HEK293 (cell line): Measurements from ENCODE around the gene STRN3.
A peak's percentile ranks its signal among the peaks of the same experiment; 100 is the strongest.

Experiments
- ZNF148 ChIP-seq: fragments of 450-650 bp; formaldehyde crosslinking; IDR thresholded peaks from 2 replicates; pipeline ENCODE4 v1.5.0; 2017; ENCODE audit warnings: missing biosample characterization, missing genetic modification characterization, borderline replicate concordance
- ZNF341 ChIP-seq: fragments of 450-650 bp; formaldehyde crosslinking; IDR thresholded peaks from 2 replicates; pipeline ENCODE4; 2016; ENCODE audit warnings: low read depth, missing biosample characterization, missing genetic modification characterization
- ZNF747 ChIP-seq: fragments of 450-650 bp; formaldehyde crosslinking; IDR thresholded peaks from 2 replicates; pipeline ENCODE4 v1.5.1; 2016; ENCODE audit warnings: missing biosample characterization, missing genetic modification characterization
- TF ChIP-seq, protein P1 (sequence below): fragments of 450-650 bp; formaldehyde crosslinking; IDR thresholded peaks from 2 replicates; pipeline ENCODE4 v1.5.1; 2016; ENCODE audit warnings: missing biosample characterization, missing genetic modification characterization
- TF ChIP-seq, protein P2 (sequence below): fragments of 450-650 bp; formaldehyde crosslinking; conservative IDR thresholded peaks from 2 replicates; pipeline ENCODE4 v1.5.1; 2016; ENCODE audit warnings: low read depth, missing biosample characterization, missing genetic modification characterization

DNA sequence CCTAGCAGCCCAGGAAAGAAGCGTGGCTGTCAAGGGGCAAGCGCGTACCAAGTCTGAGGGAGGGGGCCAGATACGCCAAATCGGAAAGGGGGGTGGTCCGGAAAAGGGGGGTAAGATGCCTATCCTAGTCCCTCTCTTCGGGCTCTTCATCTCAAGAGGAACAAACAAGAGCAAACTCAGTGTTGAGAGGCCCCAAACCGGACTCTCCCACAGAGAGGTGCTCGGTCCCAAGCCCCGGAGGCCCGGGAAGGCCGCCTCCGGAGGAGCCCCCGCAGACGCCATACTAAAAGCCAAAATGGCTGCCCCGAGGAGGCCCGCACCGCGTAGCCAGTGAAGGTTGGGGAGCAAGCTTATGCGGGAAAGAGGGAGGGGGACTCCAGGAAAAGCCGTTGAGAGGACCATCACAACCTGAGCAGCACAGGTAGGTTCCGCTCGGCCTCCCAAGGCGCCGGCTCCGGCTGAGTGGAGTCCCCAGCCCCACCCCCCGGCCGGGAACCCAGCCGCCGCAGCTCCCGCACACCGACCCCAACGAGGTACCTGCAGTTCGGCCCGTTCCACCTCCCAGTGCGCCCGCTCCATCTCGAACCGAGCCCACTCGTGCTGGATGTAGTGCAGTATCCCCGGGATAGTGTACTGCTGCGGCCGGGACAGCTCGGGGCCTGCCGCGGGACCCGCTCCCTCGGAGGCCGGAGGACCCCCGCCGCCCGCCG is 657 bp downstream of the STRN3 start, which contains the start of gene AP4S1:
- TF ChIP-seq, protein P1, sequence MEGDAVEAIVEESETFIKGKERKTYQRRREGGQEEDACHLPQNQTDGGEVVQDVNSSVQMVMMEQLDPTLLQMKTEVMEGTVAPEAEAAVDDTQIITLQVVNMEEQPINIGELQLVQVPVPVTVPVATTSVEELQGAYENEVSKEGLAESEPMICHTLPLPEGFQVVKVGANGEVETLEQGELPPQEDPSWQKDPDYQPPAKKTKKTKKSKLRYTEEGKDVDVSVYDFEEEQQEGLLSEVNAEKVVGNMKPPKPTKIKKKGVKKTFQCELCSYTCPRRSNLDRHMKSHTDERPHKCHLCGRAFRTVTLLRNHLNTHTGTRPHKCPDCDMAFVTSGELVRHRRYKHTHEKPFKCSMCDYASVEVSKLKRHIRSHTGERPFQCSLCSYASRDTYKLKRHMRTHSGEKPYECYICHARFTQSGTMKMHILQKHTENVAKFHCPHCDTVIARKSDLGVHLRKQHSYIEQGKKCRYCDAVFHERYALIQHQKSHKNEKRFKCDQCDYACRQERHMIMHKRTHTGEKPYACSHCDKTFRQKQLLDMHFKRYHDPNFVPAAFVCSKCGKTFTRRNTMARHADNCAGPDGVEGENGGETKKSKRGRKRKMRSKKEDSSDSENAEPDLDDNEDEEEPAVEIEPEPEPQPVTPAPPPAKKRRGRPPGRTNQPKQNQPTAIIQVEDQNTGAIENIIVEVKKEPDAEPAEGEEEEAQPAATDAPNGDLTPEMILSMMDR: no peak
- TF ChIP-seq ZNF747 (tag by site-specific recombination): no peak
- TF ChIP-seq, protein P2, sequence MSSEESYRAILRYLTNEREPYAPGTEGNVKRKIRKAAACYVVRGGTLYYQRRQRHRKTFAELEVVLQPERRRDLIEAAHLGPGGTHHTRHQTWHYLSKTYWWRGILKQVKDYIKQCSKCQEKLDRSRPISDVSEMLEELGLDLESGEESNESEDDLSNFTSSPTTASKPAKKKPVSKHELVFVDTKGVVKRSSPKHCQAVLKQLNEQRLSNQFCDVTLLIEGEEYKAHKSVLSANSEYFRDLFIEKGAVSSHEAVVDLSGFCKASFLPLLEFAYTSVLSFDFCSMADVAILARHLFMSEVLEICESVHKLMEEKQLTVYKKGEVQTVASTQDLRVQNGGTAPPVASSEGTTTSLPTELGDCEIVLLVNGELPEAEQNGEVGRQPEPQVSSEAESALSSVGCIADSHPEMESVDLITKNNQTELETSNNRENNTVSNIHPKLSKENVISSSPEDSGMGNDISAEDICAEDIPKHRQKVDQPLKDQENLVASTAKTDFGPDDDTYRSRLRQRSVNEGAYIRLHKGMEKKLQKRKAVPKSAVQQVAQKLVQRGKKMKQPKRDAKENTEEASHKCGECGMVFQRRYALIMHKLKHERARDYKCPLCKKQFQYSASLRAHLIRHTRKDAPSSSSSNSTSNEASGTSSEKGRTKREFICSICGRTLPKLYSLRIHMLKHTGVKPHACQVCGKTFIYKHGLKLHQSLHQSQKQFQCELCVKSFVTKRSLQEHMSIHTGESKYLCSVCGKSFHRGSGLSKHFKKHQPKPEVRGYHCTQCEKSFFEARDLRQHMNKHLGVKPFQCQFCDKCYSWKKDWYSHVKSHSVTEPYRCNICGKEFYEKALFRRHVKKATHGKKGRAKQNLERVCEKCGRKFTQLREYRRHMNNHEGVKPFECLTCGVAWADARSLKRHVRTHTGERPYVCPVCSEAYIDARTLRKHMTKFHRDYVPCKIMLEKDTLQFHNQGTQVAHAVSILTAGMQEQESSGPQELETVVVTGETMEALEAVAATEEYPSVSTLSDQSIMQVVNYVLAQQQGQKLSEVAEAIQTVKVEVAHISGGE (tag by site-specific recombination): no peak
- TF ChIP-seq ZNF148 (tag by site-specific recombination): no peak
- peak; percentile 72 for TF ChIP-seq ZNF341 (tag by site-specific recombination)
